SH-SY5Y (cell line): ENCODE results near the gene FMNL2.

ENCODE experiments used
- GATA2 ChIP-seq: IDR thresholded peaks from 2 replicates; pipeline ENCODE4 v1.6.1; 2011; ENCODE audit warnings: mild to moderate bottlenecking, low read depth, low read length
- GATA3 ChIP-seq: IDR thresholded peaks from 2 replicates; pipeline ENCODE4 v1.6.1; 2011; ENCODE audit warnings: low read depth, mild to moderate bottlenecking, low read length, moderate library complexity

DNA sequence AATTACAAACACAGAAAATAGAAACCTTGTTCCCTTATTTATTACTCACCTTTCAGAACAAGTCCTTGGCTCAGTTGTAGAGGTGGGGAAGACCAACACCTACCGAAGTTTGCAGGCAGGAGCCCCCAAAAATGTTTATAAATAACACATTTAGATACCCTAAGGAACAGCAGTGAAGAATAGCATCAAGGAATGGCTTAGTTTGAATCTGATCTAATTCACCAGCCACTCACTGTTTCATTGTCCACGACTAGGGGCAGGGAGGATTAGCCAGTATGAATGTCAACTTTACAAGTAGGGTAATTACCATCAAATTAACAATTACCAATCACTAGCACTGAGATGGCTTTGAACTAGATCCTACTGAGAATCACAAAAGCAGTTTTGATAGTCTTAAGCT is 316.9 kb downstream of the FMNL2 start:
- no peak for TF ChIP-seq GATA2
- TF ChIP-seq GATA3, result no peak
